Ovary (tissue), 10 donors: ENCODE data around the gene BRD4. TPM values are rescaled to one million over a fixed set of nuclear protein-coding genes. Genes with fewer than 3 reads are reported as not detected.

Experiments
- DNase-seq, 5 donors: peaks; one replicate each; pipeline ENCODE4 v3.0.0-alpha.2; 2019 to 2020
- H3K27ac ChIP-seq, 2 donors: fragments of 200-600 bp; one replicate each; pipeline versions ENCODE4 v1.5.1 to v1.8.0; 2019 to 2022
- H3K27me3 ChIP-seq: fragments of 200-600 bp; one replicate; pipeline ENCODE4 v1.8.0; 2022
- H3K36me3 ChIP-seq: fragments of 200-600 bp; sonication (generic); one replicate; pipeline ENCODE4 v1.5.1; 2019
- H3K4me1 ChIP-seq: one replicate; pipeline ENCODE4 v1.8.1; 2013; ENCODE audit warnings: mild to moderate bottlenecking, moderate library complexity; ENCODE audit not compliant: insufficient read depth
- H3K4me3 ChIP-seq: fragments of 200-600 bp; sonication (generic); one replicate; pipeline ENCODE4 v1.5.1; 2017
- H3K9me3 ChIP-seq, 2 donors: fragments of 200-600 bp in 1 of 2; sonication (generic) in 1 of 2; one replicate each; pipeline versions ENCODE4 v1.5.1 to v1.8.1; 2013 to 2019; ENCODE audit warnings: mild to moderate bottlenecking in 1 of 2, moderate library complexity in 1 of 2
- EP300 ChIP-seq: sonication (generic); formaldehyde crosslinking; IDR thresholded peaks from one replicate; pipeline ENCODE4 v1.6.1; 2017; ENCODE audit warnings: antibody characterized with exemption
- POLR2A ChIP-seq: fragments of 450-650 bp; IDR thresholded peaks from one replicate; pipeline ENCODE4 v1.6.1; 2017; ENCODE audit warnings: antibody characterized with exemption, mild to moderate bottlenecking, moderate library complexity
- WGBS, 3 donors: extraction: QIAGEN DNeasy Blood & Tissue Kit in 1 of 3; methylation state at CpG; one replicate each; pipeline versions ENCODE4 v1.1.5 to v1.1.7; 2013 to 2017; 5-methylcytosine and 5-hydroxymethylcytosine counted together
- intact Hi-C, 4 donors: fragments of 100-400 bp; cut with DNase I; formaldehyde crosslinking; loops; one replicate each; pipeline versions ENCODE4 v1.11.0 to v1.15.1; 2022 to 2023
- long read RNA-seq, 3 donors: library from polyadenylated mRNA in 2 of 3; unstranded in 2 of 3; transcript quantifications; one replicate each; pipeline ENCODE4 v2.0.0 and lab custom pipeline, GENCODE V29; 2021 to 2026
- polyA plus RNA-seq, 2 donors: library from polyadenylated mRNA; stranded (reverse); fragments of 200-250 nt in 1 of 2; fragments of 350-450 nt in 1 of 2; fragmentation: Illumina TruSeq in 1 of 2; extraction: RNeasy Lipid Tissue Mini Kit (QIAGEN cat#74804) in 1 of 2; gene quantifications; one replicate each; pipeline ENCODE4 v1.2.3, GENCODE V29; 2013 to 2014
- total RNA-seq, 7 donors: library from RNA; depleted of rRNA in 2 of 7; stranded (reverse); fragments of >200 nt in 2 of 7; fragmentation: NEBNext Ultra II Directional in 3 of 7; extraction: Animal tissue kit (Norgen Biotek cat#: 25700) in 3 of 7; gene quantifications; one replicate each; pipeline versions ENCODE4 v1.1.0 to v1.2.4, GENCODE V29; 2016 to 2023
- TF ChIP-seq, protein P1 (sequence below), 3 donors: fragments of 450-650 bp in 2 of 3; fragments of 200-600 bp in 1 of 3; IDR thresholded peaks; one replicate each; pipeline versions ENCODE4 v1.5.1 to v1.8.0; 2016 to 2022; ENCODE audit warnings: antibody characterized with exemption in 3 of 3, mild to moderate bottlenecking in 1 of 3
- donor health status: DM: no; HTN: no; CAD: no; lungs with moderate emphysema.
- donor health status: DM: no; HTN: no; CAD: no.
- donor health status: Bipolar disorder and iron deficiency.
- donor health status: DM: yes; HTN: yes; CAD: no.
- donor health status: DM: no; HTN: no; CAD: no.
- donor health status: DM: yes; HTN: yes; CAD: no.

The BRD4 gene
- total RNA-seq = 100 to 1,000 TPM in 4 of 7 donors, 10 to 100 TPM in 3; 19.6 to 127 (median 100) TPM
- polyA plus RNA-seq = 10 to 100 TPM; 30.1 to 31.0 TPM
- long read RNA-seq, donor 1, transcript BRD4-206 (2 exons, 408 nt) = major isoform, 5 of 62 reads
- long read RNA-seq, donor 1, partial matches to known transcripts = 28 of 62 reads
- long read RNA-seq, donor 1, other reads (novel, unspliced or antisense) = 29 of 62 reads
- long read RNA-seq, donor 2, partial matches to known transcripts = 0 of 6 reads
- long read RNA-seq, donor 2, other reads (novel, unspliced or antisense) = 0 of 6 reads
- long read RNA-seq, donor 3, partial matches to known transcripts = 64 of 74 reads
- long read RNA-seq, donor 3, other reads (novel, unspliced or antisense) = 10 of 74 reads

DNA sequence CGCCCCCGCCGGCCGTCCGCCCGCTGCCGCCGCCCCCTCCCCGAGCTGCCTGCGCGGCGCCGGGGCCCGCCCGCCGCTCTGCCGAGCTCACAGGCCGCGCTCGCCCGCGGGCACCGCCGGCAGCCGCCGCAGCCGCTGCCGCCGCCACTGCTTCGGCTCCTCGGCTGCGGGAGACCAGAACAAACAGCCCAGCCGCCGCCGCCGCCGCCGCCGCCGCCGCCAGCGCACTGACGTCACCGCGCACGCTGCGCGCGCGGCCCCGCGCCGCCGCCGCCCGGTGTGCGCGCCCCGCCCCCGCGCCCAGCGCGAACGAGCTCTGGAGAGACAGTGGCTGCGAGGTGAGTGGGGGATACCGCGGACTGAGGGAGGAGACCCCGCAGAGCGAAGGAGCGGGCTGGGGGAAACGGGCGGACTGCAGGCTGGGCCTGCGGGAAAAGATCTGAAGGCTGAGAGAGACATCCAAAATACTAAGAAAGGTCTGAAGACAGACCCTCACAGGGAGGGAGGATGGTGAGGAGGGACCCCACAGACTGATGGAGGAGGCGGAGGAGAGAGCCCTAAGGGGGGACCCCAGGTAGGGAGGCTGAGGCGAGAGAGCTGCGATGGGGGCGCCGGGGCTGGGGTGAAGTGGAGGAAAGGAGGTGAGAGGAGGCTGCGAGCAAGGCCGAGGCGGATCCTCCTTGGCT is at the start of gene BRD4:
TSS of gene BRD4 (minus strand) at position 229 of the 686 bp plus-strand sequence. CDS start 59,440 bp downstream, outside the sequence.
- 0 to 3% (median 2%) methylated on average over 24 to 80 of the region's 81 CpGs for WGBS, 3 donors
- Histone ChIP-seq H3K9me3 (no peaks in the 10 kb centered on the region), H3K4me1 (peaks cover 14% of the 10 kb centered on the region), H3K36me3 (no peaks in the 10 kb centered on the region), H3K4me3 (peak within 1 kb of the TSS; percentile 68), H3K27me3 (no peaks in the 10 kb centered on the region), H3K27ac (peak within 1 kb of the TSS; percentile 91 to 99)
- TF ChIP-seq, protein P1, sequence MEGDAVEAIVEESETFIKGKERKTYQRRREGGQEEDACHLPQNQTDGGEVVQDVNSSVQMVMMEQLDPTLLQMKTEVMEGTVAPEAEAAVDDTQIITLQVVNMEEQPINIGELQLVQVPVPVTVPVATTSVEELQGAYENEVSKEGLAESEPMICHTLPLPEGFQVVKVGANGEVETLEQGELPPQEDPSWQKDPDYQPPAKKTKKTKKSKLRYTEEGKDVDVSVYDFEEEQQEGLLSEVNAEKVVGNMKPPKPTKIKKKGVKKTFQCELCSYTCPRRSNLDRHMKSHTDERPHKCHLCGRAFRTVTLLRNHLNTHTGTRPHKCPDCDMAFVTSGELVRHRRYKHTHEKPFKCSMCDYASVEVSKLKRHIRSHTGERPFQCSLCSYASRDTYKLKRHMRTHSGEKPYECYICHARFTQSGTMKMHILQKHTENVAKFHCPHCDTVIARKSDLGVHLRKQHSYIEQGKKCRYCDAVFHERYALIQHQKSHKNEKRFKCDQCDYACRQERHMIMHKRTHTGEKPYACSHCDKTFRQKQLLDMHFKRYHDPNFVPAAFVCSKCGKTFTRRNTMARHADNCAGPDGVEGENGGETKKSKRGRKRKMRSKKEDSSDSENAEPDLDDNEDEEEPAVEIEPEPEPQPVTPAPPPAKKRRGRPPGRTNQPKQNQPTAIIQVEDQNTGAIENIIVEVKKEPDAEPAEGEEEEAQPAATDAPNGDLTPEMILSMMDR (IDR thresholded peaks at IDR 0.05) = no peak
- TF ChIP-seq EP300 = no peak
- TF ChIP-seq POLR2A = no peak
- intact Hi-C loops = loop anchor here in 2 of 4 donors (1.0 to 10.0 kb wide), 3 partner anchors 47 to 85 kb away; partner anchors contain the start of genes AKAP8 (in 1 of the 2) and AKAP8L (in 1 of the 2)
- peak; percentile 70 to 87 (median 81) for DNase-seq

DNA sequence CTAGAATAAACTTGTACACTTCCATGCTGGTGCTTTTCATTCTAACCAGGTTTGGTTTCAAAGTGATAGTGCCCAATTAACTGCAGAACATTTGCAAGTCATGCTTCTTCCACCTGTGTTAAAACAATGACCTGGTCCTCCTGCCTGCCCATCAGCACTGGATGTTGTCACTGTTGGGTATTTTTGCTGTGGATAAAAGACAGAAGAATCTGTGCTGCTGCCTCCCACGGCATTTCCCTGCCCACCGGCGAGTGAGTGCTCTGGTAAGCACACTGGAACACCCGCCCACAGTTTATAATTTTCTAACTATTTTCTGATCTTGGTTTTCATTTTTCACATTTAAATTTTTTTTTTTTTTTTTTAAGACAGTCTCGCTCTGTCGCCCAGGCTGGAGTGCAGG is 49.5 kb upstream of the BRD4 start:
- Histone ChIP-seq H3K36me3 (no peaks in the 10 kb centered on the region), H3K9me3 (no peaks in the 10 kb centered on the region), H3K4me3 (no peak overlapping the region), H3K27ac (no peak overlapping the region), H3K27me3 (no peaks in the 10 kb centered on the region), H3K4me1 (peaks cover 11% of the 10 kb centered on the region)
- 74 to 80% (median 78%) methylated on average over 6 of the region's 6 CpGs for WGBS, 3 donors
- DNase-seq = no peak
- TF ChIP-seq EP300 (no peak), POLR2A (no peak)
- TF ChIP-seq, protein P1 (IDR thresholded peaks at IDR 0.05) = no peak
- intact Hi-C loops = no loop called here

DNA sequence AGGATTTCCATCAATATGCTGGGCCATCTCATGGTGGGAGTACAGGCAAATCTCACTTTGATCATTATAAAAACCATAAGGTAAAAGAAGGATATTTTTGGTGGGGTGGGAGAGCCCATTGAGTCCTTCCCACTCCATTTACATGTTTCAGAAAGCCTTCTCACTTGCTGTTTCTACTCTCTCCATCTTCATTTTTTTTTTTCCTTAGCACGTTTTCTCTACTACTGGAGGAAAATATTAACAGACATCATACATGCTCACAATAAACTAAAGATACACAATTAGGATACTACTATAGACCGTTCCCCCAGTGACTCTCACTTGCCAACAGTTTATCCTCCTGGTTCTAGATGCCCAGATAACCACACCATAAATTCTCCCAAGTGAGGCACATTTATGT is 49.1 kb upstream of the BRD4 start:
- no peaks in the 10 kb centered on the region for H3K36me3 ChIP-seq
- H3K9me3 ChIP-seq = no peaks in the 10 kb centered on the region
- intact Hi-C loops = no loop called here
- no peak overlapping the region for H3K27ac ChIP-seq
- no peaks in the 10 kb centered on the region for H3K27me3 ChIP-seq
- no peak for DNase-seq
- TF ChIP-seq, protein P1 (IDR thresholded peaks at IDR 0.05) = no peak
- TF ChIP-seq POLR2A = no peak
- 69 to 73% (median 73%) methylated on average over 2 of the region's 2 CpGs for WGBS, 3 donors
- H3K4me3 ChIP-seq = no peak overlapping the region
- H3K4me1 ChIP-seq = peaks cover 14% of the 10 kb centered on the region

DNA sequence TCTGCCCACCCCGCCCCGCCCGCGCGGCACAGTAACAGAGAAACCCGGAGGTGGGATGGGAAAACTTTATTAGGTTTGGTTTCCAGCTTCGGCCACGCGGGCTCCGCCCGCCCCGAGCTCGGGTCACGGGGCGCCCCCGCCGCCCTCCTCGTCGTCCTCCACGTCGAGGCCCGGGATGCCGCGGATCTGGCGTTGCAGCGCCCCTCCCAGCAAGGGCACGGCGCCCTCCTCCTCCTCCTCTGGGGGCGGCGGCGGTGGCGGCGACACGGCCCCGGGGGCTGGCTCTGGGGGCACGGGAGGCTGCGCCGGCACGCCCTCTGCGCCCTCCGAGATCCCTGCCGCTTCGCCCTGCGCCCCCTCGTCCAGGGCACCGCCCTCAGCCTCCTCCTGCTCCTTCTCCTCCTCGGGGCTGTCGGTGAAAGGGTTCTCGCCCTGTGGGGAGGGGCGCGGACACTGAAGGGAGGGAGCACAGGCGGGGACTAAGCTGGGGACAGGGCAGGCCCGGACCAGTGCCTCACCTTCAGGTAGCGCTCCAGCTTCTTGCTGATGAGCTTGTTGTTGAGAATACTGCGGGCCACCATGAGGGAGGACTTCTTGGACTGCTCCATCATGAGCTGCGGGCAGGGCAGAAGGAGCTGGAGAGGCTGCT is 47.8 kb upstream of the BRD4 start:
- intact Hi-C loops = loop anchor here in 1 of 4 donors (1.0 to 10.0 kb wide), 3 partner anchors 48 to 175 kb away; partner anchors contain the start of gene BRD4
- H3K9me3 ChIP-seq = no peaks in the 10 kb centered on the region
- TF ChIP-seq, protein P1 (IDR thresholded peaks at IDR 0.05) = no peak
- TF ChIP-seq POLR2A = no peak
- no peak for TF ChIP-seq EP300
- H3K27me3 ChIP-seq = no peaks in the 10 kb centered on the region
- whole genome bisulfite sequencing, 3 donors = 2 to 3% (median 2%) methylated on average over 21 to 56 of the region's 56 CpGs
- H3K36me3 ChIP-seq = no peaks in the 10 kb centered on the region
- peak overlapping the region; percentile 97 for H3K4me3 ChIP-seq
- peak overlapping the region; percentile 63 to 66 for H3K27ac ChIP-seq
- peaks cover 14% of the 10 kb centered on the region for H3K4me1 ChIP-seq
- peak in 1 of 5 donors; percentile 48 for DNase-seq
